ENCODE results near the gene PATJ. TPM values are rescaled to one million over a fixed set of nuclear protein-coding genes. Genes with fewer than 3 reads are reported as not detected.

The PATJ gene
- total RNA-seq, 1 experiment from 2014 or later: 47.3 TPM

DNA sequence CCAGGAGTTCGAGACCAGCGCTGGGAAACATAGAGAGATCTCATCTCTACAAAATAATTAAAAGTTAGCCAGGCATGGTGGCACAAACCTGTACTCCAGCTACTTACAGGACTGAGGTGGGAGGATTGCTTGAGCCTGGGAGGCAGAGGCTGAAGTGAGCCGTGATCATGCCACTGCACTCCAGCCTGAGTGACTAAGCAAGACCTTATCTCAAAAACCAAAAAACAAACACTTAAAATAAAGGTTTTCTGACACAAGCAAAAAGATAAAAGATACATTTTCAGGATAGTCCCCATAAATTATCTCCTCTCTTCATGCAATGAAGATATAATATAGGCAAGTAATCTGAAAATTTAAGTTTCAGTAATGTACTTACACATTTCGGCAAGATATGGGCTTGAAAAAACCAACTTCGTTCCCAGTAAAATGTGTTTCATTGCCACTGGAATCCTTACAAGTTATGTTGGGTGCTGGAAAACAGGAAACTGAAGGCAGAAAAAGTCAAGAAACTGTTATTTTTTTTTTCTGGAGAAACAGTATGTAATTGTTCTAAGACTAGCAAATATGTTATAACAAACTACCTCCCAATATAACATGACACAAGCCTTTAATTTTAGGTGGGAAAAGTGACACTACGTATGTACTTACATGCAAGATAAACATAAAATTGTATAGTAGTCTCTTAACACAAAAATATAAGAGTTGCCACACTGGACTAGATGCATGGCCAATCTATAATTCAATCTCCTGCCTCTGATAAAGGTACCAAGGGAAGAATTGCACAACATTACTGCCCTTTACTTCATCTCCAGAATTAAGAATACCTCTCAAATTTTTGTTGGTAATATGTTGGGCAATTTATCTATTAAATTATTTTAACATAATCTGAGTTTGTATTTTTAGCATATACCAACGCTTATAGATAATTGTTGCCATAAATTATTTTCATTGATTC is 33.0 kb upstream of the PATJ start:
- no peak overlapping the region for H4K91ac ChIP-seq (ENCODE audit: insufficient read length, low read depth, low read length)
- H3K79me1 ChIP-seq (ENCODE audit: insufficient read depth, low read depth, low read length, poor library complexity, severe bottlenecking): peaks cover 10% of the 10 kb centered on the region
- no peak for DNase-seq
- H3T11ph ChIP-seq (ENCODE audit: low read length): no peak overlapping the region
- Mint-ChIP-seq H3K27me3 (ENCODE audit: low read depth) (no peaks in the 10 kb centered on the region), H3K36me3 (ENCODE audit: insufficient read depth in 1 of 3, low read depth in 3 of 3) (peaks cover 8 to 30% (median 10%) of the 10 kb centered on the region in 3 experiments; a peak in 6 of 7 replicates), H3K9me3 (no peaks in the 10 kb centered on the region), H3K4me1 (no peaks in the 10 kb centered on the region), H3K27ac (no peak overlapping the region), H3K4me3 (no peak overlapping the region)
- no peak overlapping the region for H3K18ac ChIP-seq (ENCODE audit: insufficient read length, low read depth, low read length)
- H4K8ac ChIP-seq (replicated peaks; ENCODE audit: insufficient read length, low read depth, low read length): no peak overlapping the region
- H4K20me1 ChIP-seq (ENCODE audit: control insufficient read depth, insufficient read depth, insufficient read length): no peaks in the 10 kb centered on the region
- no peaks in the 10 kb centered on the region for H3K79me2 ChIP-seq (ENCODE audit: insufficient read depth, low read length)
- no peaks in the 10 kb centered on the region for H3K9me3 ChIP-seq (ENCODE audit: control insufficient read depth, low read depth, low read length)
- H2BK20ac ChIP-seq (ENCODE audit: low read depth, low read length, poor library complexity, severe bottlenecking): no peak overlapping the region
- no peak overlapping the region for H2BK12ac ChIP-seq (ENCODE audit: insufficient read length, low read depth, low read length)
- H3K56ac ChIP-seq (ENCODE audit: insufficient read length, low read depth, low read length): no peak overlapping the region
- no peak overlapping the region for H2AFZ ChIP-seq (ENCODE audit: low read length)
- no peak overlapping the region for H3K27ac ChIP-seq (ENCODE audit: insufficient read length, low read depth, low read length)
- no CpG with 5 or more reads among the region's 7 CpGs for WGBS (ENCODE audit: extremely low coverage, insufficient read length, low lambda C conversion rate)
- no peak overlapping the region for H3K23ac ChIP-seq (ENCODE audit: insufficient read length, low read depth, low read length)
- no peak overlapping the region for H3K9ac ChIP-seq (ENCODE audit: extremely low read depth, insufficient read length, low read length)
- H3K23me2 ChIP-seq (ENCODE audit: insufficient read length, low read depth, low read length, poor library complexity, severe bottlenecking): no peaks in the 10 kb centered on the region
- H3K4me2 ChIP-seq (ENCODE audit: insufficient read depth, insufficient read length, low read length): no peak overlapping the region
- H3K27me3 ChIP-seq (ENCODE audit: insufficient read depth, low read length): no peaks in the 10 kb centered on the region
- H3K4ac ChIP-seq (ENCODE audit: low read depth, low read length): no peak overlapping the region
- no peak overlapping the region for H2BK120ac ChIP-seq (ENCODE audit: low read depth, low read length, poor library complexity, severe bottlenecking)
- H4K5ac ChIP-seq (ENCODE audit: insufficient read length, low read depth, low read length): no peak overlapping the region
- TF ChIP-seq, protein P1, sequence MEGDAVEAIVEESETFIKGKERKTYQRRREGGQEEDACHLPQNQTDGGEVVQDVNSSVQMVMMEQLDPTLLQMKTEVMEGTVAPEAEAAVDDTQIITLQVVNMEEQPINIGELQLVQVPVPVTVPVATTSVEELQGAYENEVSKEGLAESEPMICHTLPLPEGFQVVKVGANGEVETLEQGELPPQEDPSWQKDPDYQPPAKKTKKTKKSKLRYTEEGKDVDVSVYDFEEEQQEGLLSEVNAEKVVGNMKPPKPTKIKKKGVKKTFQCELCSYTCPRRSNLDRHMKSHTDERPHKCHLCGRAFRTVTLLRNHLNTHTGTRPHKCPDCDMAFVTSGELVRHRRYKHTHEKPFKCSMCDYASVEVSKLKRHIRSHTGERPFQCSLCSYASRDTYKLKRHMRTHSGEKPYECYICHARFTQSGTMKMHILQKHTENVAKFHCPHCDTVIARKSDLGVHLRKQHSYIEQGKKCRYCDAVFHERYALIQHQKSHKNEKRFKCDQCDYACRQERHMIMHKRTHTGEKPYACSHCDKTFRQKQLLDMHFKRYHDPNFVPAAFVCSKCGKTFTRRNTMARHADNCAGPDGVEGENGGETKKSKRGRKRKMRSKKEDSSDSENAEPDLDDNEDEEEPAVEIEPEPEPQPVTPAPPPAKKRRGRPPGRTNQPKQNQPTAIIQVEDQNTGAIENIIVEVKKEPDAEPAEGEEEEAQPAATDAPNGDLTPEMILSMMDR (conservative IDR thresholded peaks at IDR 0.05): no peak
- no peak overlapping the region for H2BK15ac ChIP-seq (ENCODE audit: low read depth, low read length)
- H3K14ac ChIP-seq (ENCODE audit: insufficient read depth, low read length): no peak overlapping the region
- H2BK5ac ChIP-seq (ENCODE audit: insufficient read length, low read length): no peak overlapping the region
- no peak overlapping the region for H2AK5ac ChIP-seq (ENCODE audit: insufficient read length, low read length)
- no peaks in the 10 kb centered on the region for H3K4me1 ChIP-seq (ENCODE audit: insufficient read depth, low read length)

All from H9 (cell line).